SK-N-MC (cell line): ENCODE data around the gene F2R.

ENCODE experiments used
- DNase-seq: peaks from one replicate; pipeline ENCODE4 v3.0.0-alpha.2; 2011; ENCODE audit warnings: low read depth, low spot score
- H3K27ac ChIP-seq: fragments of 200-600 bp; sonication (generic); 2 replicates; pipeline ENCODE4 v1.5.1; 2016; ENCODE audit warnings: mixed run types
- H3K36me3 ChIP-seq: fragments of 200-600 bp; sonication (generic); 2 replicates; pipeline ENCODE4 v1.6.1; 2017; ENCODE audit warnings: antibody characterized with exemption, low read length, mixed read lengths; ENCODE audit not compliant: insufficient read depth
- H3K4me3 ChIP-seq: fragments of 200-600 bp; sonication (generic); 2 replicates; pipeline ENCODE4 v1.5.1; 2016
- H3K9ac ChIP-seq: fragments of 200-600 bp; sonication (generic); 2 replicates; pipeline ENCODE4 v1.8.0; 2017; ENCODE audit warnings: mixed run types, mixed read lengths; ENCODE audit not compliant: insufficient read length
- H3K9me3 ChIP-seq: fragments of 200-600 bp; sonication (generic); 2 replicates; pipeline ENCODE4 v1.6.1; 2017; ENCODE audit warnings: low read depth, mild to moderate bottlenecking, antibody characterized with exemption, low read length, moderate library complexity, mixed read lengths
- EZH2 ChIP-seq: fragments of 200-600 bp; sonication (generic); IDR thresholded peaks from one replicate; pipeline ENCODE4 v1.6.1; 2017; ENCODE audit warnings: antibody characterized with exemption
- FOXP2 ChIP-seq: optimal IDR thresholded peaks from 2 replicates; pipeline ENCODE3; 2011; ENCODE audit warnings: mild to moderate bottlenecking, moderate library complexity; ENCODE audit not compliant: insufficient read depth; ENCODE audit errors: extremely low read length, control extremely low read depth
- POLR2AphosphoS5 ChIP-seq: IDR thresholded peaks from 2 replicates; pipeline ENCODE4 v1.6.1; 2012; ENCODE audit warnings: mild to moderate bottlenecking, low read depth, low read length, borderline replicate concordance

Gene F2R

GRCh38 chr5:76694317-76694716 is 21.6 kb upstream of the F2R start:
- Histone ChIP-seq H3K9me3 (no peaks in the 10 kb centered on the region), H3K9ac (no peak overlapping the region), H3K4me3 (no peak overlapping the region), H3K36me3 (peaks cover 25% of the 10 kb centered on the region; the same call in 1 of the 2 replicates), H3K27ac (no peak overlapping the region)
- no peak for DNase-seq
- TF ChIP-seq FOXP2 (no peak), POLR2AphosphoS5 (no peak), EZH2 (no peak)

DNA sequence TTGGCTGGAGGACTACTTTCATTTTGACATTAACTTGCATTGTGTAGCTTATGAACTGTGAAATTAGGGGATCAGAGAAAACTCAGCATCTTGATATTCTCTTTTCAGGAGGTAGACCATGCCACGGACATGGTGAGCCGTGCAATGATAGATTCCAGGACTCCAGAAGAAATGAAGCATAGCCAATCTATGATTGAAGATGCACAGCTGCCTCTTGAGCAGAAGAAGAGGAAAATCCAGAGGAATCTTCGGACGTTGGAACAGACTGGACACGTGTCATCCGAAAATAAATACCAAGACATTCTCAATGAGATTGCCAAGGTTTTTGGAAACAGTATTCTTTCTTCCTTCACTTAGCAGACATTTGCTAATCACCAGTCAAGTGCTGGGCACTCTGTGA is 20.6 kb upstream of the F2R start:
- peaks cover 25% of the 10 kb centered on the region; the same call in 1 of the 2 replicates for H3K36me3 ChIP-seq
- no peak for TF ChIP-seq EZH2
- TF ChIP-seq FOXP2, result no peak
- TF ChIP-seq POLR2AphosphoS5, result no peak
- DNase-seq, result no peak
- no peaks in the 10 kb centered on the region for H3K9me3 ChIP-seq
- no peak overlapping the region for H3K4me3 ChIP-seq
- no peak overlapping the region for H3K9ac ChIP-seq
- H3K27ac ChIP-seq, result no peak overlapping the region

DNA sequence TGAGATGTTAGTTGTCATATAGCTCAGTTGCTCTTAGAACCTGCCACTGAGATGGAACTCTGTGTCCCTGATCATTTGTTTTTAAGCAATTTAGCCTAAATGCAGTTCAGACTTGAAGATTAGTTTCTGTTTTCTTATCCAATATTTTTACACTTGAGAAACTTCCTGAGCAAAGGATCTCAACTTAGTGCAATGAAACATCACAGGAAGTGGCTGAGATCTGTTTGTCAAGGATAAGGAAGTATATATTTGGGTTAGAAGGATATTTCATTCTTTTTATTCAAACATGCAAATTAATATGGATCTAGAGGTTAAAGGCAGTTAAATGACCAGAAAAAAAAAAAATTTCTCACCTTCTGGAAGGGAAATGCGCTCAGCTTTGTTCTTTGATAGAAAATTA is 19.7 kb upstream of the F2R start:
- Histone ChIP-seq H3K4me3 (no peak overlapping the region), H3K36me3 (peaks cover 32% of the 10 kb centered on the region; the same call in 1 of the 2 replicates), H3K9ac (no peak overlapping the region), H3K9me3 (no peaks in the 10 kb centered on the region), H3K27ac (no peak overlapping the region)
- no peak for TF ChIP-seq FOXP2
- TF ChIP-seq EZH2, result no peak
- TF ChIP-seq POLR2AphosphoS5, result no peak
- no peak for DNase-seq

DNA sequence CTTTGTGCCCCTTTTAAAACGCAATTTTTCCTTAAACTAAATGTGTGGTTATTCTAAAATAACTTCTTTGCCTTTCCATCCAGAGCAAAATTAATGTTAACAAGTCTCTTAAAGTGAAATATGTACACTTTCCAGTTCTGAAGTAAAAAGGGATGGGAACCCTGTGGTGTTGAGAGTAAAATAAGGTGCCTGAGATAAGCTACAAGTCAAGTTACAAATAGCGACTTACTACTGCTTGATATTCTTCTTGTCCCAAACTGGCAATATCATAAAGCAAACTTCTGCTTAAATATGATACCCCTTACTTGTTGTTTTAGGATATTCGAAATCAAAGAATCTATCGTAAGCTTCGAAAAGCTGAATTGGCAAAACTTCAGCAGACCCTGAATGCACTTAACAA is 18.3 kb upstream of the F2R start:
- DNase-seq, result no peak
- Histone ChIP-seq H3K4me3 (no peak overlapping the region), H3K9me3 (no peaks in the 10 kb centered on the region), H3K9ac (no peak overlapping the region), H3K36me3 (peaks cover 37% of the 10 kb centered on the region; the same call in 1 of the 2 replicates), H3K27ac (no peak overlapping the region)
- TF ChIP-seq POLR2AphosphoS5, result no peak
- no peak for TF ChIP-seq EZH2
- TF ChIP-seq FOXP2, result no peak

- Histone ChIP-seq H3K9me3 (no peaks in the 10 kb centered on the region), H3K4me3 (no peak overlapping the region), H3K27ac (no peak overlapping the region), H3K36me3 (peaks cover 26% of the 10 kb centered on the region; the same call in 1 of the 2 replicates), H3K9ac (no peak overlapping the region)
- TF ChIP-seq FOXP2 (no peak), POLR2AphosphoS5 (no peak), EZH2 (no peak)
- no peak for DNase-seq
Observed at GRCh38 chr5:76700571-76700970, 15.4 kb upstream of the F2R start.

DNA sequence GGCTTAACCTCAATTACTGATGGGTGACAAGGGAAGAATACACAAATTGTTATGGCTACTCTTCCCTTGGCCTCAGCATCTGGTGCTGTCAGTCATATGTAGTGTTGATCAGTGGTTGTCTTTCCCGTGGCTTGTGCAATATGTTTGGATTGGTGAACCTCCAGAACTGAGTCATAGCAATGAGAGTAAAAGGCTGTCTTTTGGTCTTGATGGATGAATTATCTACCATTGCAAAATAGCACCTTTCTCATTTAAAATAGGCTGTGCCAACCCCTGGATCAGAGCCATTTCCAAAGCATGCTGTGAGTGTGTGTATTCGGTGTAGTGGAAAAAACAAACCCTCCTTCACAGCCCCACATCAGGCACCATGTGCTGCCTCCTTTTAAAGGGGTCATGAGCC is 14.6 kb upstream of the F2R start:
- DNase-seq, result no peak
- H3K9me3 ChIP-seq, result no peaks in the 10 kb centered on the region
- no peak for TF ChIP-seq POLR2AphosphoS5
- no peak for TF ChIP-seq EZH2
- no peak overlapping the region for H3K27ac ChIP-seq
- H3K9ac ChIP-seq, result no peak overlapping the region
- H3K36me3 ChIP-seq, result peaks cover 19% of the 10 kb centered on the region; the same call in 1 of the 2 replicates
- no peak overlapping the region for H3K4me3 ChIP-seq

DNA sequence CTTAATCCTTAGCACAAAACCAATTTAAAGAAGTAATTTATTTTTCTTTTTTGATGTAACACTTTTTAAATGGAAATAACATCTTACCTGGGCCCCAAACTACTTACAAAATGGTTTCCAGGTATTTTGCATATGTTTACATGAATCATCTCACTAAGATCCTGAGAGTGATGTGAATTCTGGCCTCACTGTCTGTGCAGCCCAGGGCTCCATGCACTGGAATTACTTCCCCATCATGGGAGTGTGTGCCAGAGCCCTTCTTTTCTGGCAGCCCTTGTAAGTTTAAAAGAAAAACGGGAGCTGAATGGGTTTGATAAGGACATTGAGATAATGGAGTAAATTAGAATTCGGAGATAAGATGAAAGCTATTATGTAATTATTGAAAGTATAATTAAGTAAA is 12.2 kb upstream of the F2R start:
- H3K4me3 ChIP-seq, result no peak overlapping the region
- H3K36me3 ChIP-seq, result peaks cover 15% of the 10 kb centered on the region; the same call in 1 of the 2 replicates
- H3K9me3 ChIP-seq, result no peaks in the 10 kb centered on the region
- no peak for DNase-seq
- no peak for TF ChIP-seq FOXP2
- TF ChIP-seq EZH2, result no peak
- no peak for TF ChIP-seq POLR2AphosphoS5
- no peak overlapping the region for H3K27ac ChIP-seq
- no peak overlapping the region for H3K9ac ChIP-seq

- Histone ChIP-seq H3K36me3 (peaks cover 15% of the 10 kb centered on the region; the same call in 1 of the 2 replicates), H3K9me3 (no peaks in the 10 kb centered on the region), H3K9ac (no peak overlapping the region), H3K27ac (no peak overlapping the region), H3K4me3 (no peak overlapping the region)
- DNase-seq, result no peak
- TF ChIP-seq POLR2AphosphoS5, result no peak
- no peak for TF ChIP-seq FOXP2
- no peak for TF ChIP-seq EZH2
Observed at GRCh38 chr5:76704131-76704663, 11.7 kb upstream of the F2R start.

GRCh38 chr5:76705574-76705973 is 10.4 kb upstream of the F2R start:
- H3K36me3 ChIP-seq, result peaks cover 14% of the 10 kb centered on the region; the same call in 1 of the 2 replicates
- H3K9ac ChIP-seq, result no peak overlapping the region
- DNase-seq, result no peak
- TF ChIP-seq POLR2AphosphoS5 (no peak), EZH2 (no peak), FOXP2 (no peak)
- no peaks in the 10 kb centered on the region for H3K9me3 ChIP-seq
- H3K4me3 ChIP-seq, result no peak overlapping the region
- H3K27ac ChIP-seq, result no peak overlapping the region
